Osteoblast (primary cell): ENCODE data around the gene LEF1. TPM values are rescaled to one million over a fixed set of nuclear protein-coding genes. Genes with fewer than 3 reads are reported as not detected.

Source experiments
- DNase-seq: peaks from one replicate; pipeline ENCODE4 v3.0.0; 2011; ENCODE audit warnings: low spot score, mixed read lengths; ENCODE audit not compliant: insufficient read length; ENCODE audit errors: missing footprints
- H2AFZ ChIP-seq: 2 replicates; pipeline ENCODE4 v1.6.0; 2011; ENCODE audit warnings: mild to moderate bottlenecking, low read length
- H3K27ac ChIP-seq: 2 replicates; pipeline ENCODE4 v1.5.1; 2011; ENCODE audit warnings: mild to moderate bottlenecking, low read depth, low read length, moderate library complexity
- H3K27me3 ChIP-seq: 2 replicates; pipeline ENCODE4 v1.6.0; 2012; ENCODE audit warnings: mild to moderate bottlenecking, control low read depth, inconsistent platforms, low read length, moderate library complexity; ENCODE audit not compliant: insufficient read depth
- H3K36me3 ChIP-seq: 2 replicates; pipeline ENCODE4 v1.5.1; 2011; ENCODE audit warnings: mild to moderate bottlenecking, low read length, control low read depth, moderate library complexity; ENCODE audit not compliant: insufficient read depth
- H3K4me1 ChIP-seq: 2 replicates; pipeline ENCODE4 v1.5.1; 2011; ENCODE audit warnings: mild to moderate bottlenecking, low read length, control low read depth, moderate library complexity; ENCODE audit not compliant: insufficient read depth
- H3K4me2 ChIP-seq: 2 replicates; pipeline ENCODE4 v1.6.0; 2011; ENCODE audit warnings: mild to moderate bottlenecking, low read length; ENCODE audit not compliant: insufficient read depth
- H3K4me3 ChIP-seq: fragments of 200-600 bp; sonication (generic); 3 replicates; pipeline ENCODE4 v1.5.1; 2012; ENCODE audit warnings: mild to moderate bottlenecking, low read length, inconsistent platforms; ENCODE audit not compliant: insufficient read depth
- H3K79me2 ChIP-seq: 2 replicates; pipeline ENCODE4 v1.6.0; 2012; ENCODE audit warnings: mild to moderate bottlenecking, low read length, control low read depth, inconsistent platforms; ENCODE audit not compliant: insufficient read depth
- H3K9me3 ChIP-seq: 2 replicates; pipeline ENCODE4 v1.5.1; 2011; ENCODE audit warnings: low read depth, low read length, control low read depth
- H4K20me1 ChIP-seq: 2 replicates; pipeline ENCODE4 v1.6.0; 2012; ENCODE audit warnings: mild to moderate bottlenecking, low read length, control low read depth; ENCODE audit not compliant: insufficient read depth
- CTCF ChIP-seq: IDR thresholded peaks from 2 replicates; pipeline ENCODE4 v1.5.1; 2011; ENCODE audit warnings: mild to moderate bottlenecking, low read depth, low read length, moderate library complexity; ENCODE audit errors: extremely low read depth
- total RNA-seq: library from RNA; depleted of rRNA; stranded (reverse); fragments of >200 nt; gene quantifications from 2 replicates; pipeline ENCODE4 v1.2.3, GENCODE V29; 2012

The LEF1 gene
- total RNA-seq, 1 donor = 5.8 TPM

DNA sequence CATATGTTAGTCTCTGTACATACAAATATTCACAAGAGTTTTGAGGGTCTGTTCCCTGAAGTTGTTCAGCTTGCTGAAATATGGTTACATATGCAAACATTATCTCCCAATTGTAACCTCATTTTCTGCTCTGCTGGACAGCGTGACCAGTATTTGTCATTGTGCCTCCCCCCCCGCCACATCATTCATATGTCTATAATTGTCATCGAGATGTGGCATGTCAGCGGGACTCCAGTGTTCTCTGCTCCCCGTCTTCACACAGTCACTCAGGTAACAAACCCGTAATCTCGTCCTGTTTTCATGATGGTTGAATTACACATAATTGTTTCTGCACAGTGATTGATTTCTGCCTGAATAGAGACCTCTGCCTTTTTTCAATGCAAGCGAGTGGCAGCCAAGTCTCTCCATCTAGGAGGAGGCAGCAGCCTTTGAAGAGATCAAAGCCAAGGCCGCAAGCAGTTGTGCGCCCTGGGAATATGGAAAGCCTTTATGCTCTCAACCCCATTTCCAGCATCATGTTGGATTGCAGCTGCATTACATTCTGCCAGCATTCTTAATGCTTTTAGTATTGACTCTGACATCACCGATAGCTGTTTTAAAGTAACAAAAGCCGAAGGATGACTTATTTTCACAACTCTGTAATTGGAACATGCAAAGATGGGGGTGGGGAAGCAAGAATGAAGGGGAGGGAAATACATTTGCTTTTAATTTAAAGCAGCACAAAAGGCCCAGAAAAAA, 27.4 kb downstream of the LEF1 start:
- Histone ChIP-seq H3K4me2 (no peak overlapping the region), H3K79me2 (no peaks in the 10 kb centered on the region), H3K9me3 (no peaks in the 10 kb centered on the region), H2AFZ (no peak overlapping the region), H3K36me3 (no peaks in the 10 kb centered on the region), H4K20me1 (no peaks in the 10 kb centered on the region), H3K4me1 (no peaks in the 10 kb centered on the region), H3K27ac (no peak overlapping the region), H3K27me3 (no peaks in the 10 kb centered on the region), H3K4me3 (no peak overlapping the region)
- DNase-seq = no peak
- TF ChIP-seq CTCF = no peak

DNA sequence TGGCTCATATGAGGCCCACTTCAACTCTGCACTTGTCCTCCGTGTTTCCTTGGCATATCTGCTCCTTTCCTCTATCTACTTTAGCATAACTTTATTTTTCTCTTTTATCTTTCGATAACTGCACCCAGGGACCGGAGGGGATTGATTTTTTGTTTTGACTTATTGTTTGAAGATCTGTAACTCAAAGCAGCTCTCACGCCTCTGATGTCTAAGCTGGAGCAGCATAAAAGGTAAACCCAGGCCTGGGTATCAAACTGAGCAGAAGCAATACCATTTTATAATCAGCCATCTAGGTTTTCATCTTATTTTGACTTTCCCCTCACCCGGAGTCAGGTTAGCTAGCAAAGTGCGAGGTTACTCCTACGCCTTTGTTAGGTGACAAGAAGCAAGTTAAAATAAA, 28.4 kb downstream of the LEF1 start:
- no peaks in the 10 kb centered on the region for H4K20me1 ChIP-seq
- DNase-seq = no peak
- no peaks in the 10 kb centered on the region for H3K36me3 ChIP-seq
- H2AFZ ChIP-seq = no peak overlapping the region
- no peak overlapping the region for H3K4me3 ChIP-seq
- no peaks in the 10 kb centered on the region for H3K9me3 ChIP-seq
- no peak overlapping the region for H3K4me2 ChIP-seq
- no peaks in the 10 kb centered on the region for H3K79me2 ChIP-seq
- H3K27ac ChIP-seq = no peak overlapping the region
- H3K4me1 ChIP-seq = no peaks in the 10 kb centered on the region
- TF ChIP-seq CTCF = no peak
- H3K27me3 ChIP-seq = no peaks in the 10 kb centered on the region

GRCh38 chr4:108139089-108139488, 29.6 kb downstream of the LEF1 start:
- Histone ChIP-seq H3K9me3 (no peaks in the 10 kb centered on the region), H3K27me3 (no peaks in the 10 kb centered on the region), H4K20me1 (no peaks in the 10 kb centered on the region), H3K4me3 (no peak overlapping the region), H3K27ac (no peak overlapping the region), H3K79me2 (no peaks in the 10 kb centered on the region), H3K4me2 (no peak overlapping the region), H2AFZ (peak overlapping the region; percentile 25), H3K4me1 (no peaks in the 10 kb centered on the region), H3K36me3 (no peaks in the 10 kb centered on the region)
- no peak for TF ChIP-seq CTCF
- DNase-seq = no peak

DNA sequence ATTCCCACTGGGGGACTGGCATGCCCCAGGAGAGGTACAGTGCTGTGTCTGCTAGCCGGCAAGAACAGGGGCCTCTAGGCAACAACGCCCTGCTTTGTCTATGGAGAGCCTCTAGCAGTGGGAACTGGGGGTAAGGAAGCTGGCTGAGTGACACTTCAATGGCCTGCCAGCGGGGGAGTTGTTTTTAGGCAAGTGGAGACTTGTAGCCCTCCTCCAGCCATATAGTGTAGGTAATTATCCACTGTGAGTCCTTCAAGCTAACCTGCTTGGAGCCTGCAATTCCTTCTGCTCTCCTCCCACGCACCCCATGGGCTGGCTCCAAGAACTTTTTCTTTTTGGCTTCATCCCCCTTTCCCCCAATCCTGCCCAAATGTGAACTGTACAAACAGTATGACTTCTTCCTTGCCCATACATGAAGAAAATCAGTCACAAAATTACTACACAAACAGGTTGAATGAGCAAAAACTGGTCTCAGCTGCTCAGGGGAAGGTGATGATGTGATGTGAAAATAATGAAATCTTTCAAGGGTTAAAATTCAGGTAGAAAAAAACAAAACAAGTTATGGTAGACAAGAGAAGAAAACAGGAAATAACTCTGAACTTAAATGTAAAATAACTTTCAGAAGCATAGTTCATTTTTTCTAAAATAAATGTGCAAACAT, 33.1 kb downstream of the LEF1 start:
- no peak for DNase-seq
- no peaks in the 10 kb centered on the region for H3K36me3 ChIP-seq
- H3K4me1 ChIP-seq = no peaks in the 10 kb centered on the region
- no peaks in the 10 kb centered on the region for H3K27me3 ChIP-seq
- no peak overlapping the region for H2AFZ ChIP-seq
- no peaks in the 10 kb centered on the region for H4K20me1 ChIP-seq
- no peaks in the 10 kb centered on the region for H3K79me2 ChIP-seq
- H3K9me3 ChIP-seq = no peaks in the 10 kb centered on the region
- H3K4me2 ChIP-seq = no peak overlapping the region
- no peak overlapping the region for H3K27ac ChIP-seq
- no peak overlapping the region for H3K4me3 ChIP-seq
- no peak for TF ChIP-seq CTCF
